IPS-11a (cell line): Measurements from ENCODE around the gene DDX59.
"Not testable (repeated sequence)": the region's sequence is repeated elsewhere in the genome, so short reads cannot be mapped to it uniquely, and the experiment has no call there.

Source experiments
- H3K4me3 ChIP-seq: one replicate; pipeline ENCODE4 v1.5.1; 2013; ENCODE audit warnings: low read depth, low read length, control low read depth

DDX59 gene

DNA sequence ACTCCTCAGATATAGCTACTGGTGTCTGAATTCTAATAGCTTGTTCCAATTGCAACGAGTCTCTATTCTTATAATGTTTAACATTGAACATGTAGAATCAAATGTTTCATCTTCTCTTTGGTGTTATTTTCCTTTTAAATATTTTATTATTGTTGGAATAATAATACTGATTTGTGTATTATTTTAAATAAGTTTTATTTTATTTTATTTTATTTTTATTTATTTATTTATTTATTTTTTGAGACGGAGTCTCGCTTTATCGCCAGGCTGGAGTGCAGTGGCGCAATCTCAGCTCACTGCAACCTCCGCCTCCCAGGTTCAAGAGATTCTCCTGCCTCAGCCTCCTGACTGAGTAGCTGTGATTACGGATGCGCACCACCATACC, 39.2 kb downstream of the DDX59 start:
- H3K4me3 ChIP-seq: not testable (repeated sequence)

DNA sequence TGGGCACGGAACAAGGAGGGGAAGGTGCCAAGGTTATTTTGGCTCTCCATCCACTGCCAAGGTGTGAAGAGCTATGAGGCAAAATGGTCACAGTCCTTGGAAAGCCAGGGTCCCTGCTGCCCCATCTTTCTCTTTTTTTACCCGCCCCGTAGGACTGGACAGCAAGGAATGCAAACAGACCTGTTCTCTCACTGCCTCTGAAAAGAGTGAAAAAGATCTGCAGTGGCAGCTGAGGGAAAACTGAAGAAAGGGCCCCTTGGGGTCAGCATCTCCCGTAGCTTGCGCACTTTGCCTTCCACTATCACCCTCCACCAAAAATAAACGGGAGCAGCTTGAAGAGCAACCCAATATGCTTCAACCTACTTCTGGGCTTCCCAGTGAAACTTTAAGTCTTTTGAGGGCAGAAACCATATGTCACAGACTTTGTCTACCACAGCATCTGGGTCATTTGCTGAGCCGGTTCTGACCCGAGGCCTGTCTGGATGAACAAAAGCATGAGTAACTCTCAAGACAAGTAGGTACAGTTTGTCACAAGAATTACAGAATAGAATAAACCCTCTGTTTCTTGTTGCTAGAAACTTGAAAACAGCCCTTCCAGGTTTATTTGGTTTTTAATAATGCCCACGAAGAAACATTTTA, 39.7 kb downstream of the DDX59 start:
- no peak overlapping the region for H3K4me3 ChIP-seq

DNA sequence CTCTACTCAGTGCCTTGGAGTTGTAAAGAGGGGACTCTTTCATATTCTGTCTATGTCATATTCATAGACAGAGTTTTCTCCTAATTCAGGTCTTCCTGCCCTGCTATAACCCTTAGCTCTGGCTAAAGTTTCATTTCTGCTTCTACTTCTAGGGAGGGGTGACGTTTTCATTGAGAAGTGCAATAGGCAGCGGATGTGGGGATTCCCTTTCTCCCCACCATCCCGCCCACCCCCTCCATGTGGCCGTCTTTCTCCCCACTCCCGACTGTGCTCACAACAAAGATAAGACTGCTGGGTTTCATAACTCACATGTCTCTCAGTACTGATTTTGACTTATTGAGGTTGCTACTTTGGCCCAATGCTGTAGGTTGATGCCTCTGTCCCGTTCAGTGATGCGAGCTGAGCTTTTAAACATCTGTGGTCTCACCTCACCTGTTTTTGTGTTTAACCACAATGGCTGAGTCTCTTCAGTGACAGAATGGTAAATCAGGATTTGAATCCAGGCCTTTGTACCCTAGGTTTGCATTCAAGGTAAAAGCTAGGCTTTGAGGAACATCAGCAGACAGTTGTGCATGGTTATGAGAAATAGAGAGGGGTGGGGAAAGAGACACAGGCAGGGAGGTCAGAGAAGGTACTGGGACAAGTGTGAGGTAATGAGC, 41.4 kb downstream of the DDX59 start:
- H3K4me3 ChIP-seq: no peak overlapping the region

DNA sequence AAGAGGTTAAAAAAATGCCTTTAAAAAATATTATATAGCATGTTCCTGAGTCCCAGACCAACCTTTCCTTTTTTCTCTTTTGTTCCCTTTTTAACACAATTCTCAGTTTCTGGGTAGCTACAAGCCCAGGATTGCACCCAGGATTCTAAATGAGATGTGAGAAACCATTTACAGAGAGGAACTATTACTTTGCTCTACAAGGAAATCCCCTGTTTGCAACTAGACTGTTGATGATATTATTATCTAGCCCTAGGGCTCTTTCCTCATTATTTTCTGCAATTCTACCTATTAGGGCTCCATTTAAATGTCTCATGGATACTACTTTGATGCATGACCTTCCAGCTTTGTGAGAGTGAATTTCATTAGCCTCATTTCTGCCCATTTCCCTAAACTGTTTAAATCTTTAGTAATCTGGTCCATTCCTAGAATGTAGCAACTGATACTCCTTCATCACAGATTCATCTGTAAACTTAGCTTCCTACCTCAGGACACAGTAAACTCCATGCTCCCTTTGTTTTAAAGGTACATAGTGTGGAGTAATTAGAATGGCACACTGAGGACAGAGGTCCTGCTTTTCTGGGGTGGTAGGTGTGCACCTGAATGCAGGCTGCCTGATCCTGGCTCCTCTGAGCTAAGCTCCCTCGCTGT, 42.0 kb downstream of the DDX59 start:
- H3K4me3 ChIP-seq: no peak overlapping the region

DNA sequence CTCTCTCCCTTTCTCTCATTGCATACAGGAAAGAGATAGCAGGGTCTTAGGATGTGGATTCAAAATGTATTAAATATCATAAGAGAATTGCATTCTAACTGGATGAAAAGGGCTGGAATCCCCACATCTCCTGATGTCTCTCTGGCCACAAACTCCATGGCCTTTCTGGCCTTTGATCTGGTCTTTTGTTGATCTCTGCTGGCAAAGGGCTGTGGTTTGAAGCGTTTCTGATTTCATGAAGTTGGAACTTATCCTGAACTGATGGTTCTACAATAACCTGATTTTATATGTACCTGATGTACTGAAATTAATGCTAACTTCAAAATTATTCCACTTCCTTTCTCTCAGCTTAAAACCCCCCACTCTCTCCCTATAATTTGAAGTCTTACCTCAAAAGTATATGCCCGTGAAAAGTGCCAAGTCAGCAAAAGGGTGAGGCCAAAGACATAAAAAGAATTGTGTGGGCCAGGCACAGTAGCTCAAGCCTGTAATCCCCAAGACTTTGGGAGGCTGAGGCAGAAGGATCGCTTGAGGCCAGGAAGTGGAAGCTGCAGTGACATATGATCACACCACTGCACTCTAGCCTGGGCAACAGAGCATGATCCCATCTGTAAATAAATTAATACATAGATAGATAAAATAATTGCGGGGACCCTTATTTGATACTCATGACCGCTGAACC, 42.7 kb downstream of the DDX59 start:
- no peak overlapping the region for H3K4me3 ChIP-seq

DNA sequence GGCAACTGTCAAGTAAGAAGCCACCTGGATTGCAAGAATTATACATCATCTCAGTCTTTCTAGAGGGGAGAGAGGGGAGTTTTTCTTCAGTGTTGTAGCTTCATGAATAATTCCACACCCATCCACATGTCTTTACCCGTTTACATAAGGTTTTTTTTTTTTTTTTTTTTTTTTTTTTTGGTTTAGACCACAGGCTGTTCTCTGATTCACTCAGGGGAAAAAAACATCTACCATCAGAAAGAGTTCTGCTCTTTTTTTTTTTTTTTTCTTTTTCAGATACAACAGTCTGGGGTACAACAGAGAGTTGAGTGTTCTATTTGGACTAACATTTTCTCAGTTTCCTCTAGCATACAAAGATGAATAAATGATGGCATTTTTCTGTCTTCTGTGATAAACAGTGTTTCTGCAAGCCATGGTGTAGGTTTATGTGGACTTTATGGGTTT, 44.3 kb downstream of the DDX59 start:
- H3K4me3 ChIP-seq: no peak overlapping the region

DNA sequence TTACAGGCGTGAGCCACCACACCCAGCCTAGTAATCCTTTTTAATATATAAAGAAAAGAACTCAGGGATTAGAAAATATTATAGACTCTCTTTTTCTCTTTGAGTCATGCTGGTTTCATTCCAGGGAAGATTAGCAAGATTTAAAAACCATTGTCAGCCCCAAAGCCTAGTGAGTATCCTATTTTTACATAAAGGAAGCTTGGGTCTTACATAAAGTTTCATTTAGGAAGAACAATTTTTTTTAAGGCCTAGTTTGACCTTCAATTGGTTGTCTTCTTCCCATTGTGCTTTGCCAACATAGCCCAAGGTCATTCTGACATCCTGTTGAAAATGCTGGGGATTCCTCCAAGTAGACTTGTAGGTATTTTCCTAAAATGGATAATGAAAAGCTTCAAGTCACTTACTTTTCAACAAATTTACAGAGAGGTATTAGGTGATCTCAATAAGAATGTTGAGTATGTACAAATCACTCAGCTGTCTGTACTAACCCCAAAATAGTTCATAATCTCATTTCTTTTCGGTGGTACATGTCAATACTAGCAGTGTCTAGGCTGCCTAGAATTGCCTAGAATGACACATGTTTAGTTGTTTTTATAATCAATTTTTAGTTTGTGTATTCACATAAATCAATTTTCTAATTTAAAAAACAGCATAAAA, 44.9 kb downstream of the DDX59 start:
- H3K4me3 ChIP-seq: no peak overlapping the region

DNA sequence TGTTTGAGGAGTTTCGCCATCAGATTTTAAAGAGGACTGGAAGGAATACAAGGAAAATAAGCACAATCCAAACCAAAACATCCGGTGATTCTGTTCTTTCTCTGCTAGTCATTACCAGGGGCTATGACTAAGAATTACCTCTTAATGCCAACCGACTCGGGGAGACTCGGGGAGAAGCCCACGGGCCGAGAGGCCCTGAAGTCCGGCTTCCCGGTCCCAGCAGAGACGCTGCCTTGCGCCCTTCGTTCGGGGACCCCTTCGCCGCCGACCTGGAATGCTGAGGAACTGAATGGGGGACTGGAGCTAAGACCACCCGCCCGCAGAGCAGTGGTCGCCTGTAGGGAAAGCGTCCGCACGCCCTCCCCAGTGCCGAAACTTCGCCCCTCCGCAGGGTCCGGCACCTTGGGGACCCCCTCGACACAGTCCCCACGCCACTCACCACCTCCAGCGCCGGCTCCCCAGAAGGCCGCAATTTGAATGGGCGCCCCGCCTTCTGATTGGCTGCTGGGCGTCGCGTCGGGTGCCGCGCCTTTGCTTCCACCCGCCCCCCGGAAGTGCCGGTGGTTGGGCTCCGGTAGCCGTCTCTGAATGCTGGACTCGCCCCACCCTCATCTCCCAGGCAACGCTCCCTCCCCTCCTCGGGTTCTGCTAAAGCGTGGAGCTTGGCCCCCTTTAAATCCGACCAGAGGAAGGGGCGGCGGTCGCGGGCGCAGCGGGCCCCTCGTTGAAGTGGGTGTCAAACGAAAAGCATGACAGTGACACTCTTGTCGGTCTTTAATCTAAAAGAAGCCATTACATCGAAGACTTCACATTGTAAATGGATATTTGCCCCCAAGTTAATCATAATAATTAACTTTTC, 49.2 kb downstream of the DDX59 start, which contains the start of gene KIF14:
Gene KIF14, minus strand, starts transcription at position 479 of the 859 bp plus-strand sequence. CDS start 2,028 bp downstream, outside the sequence.
- peak within 1 kb of the TSS; percentile 90 for H3K4me3 ChIP-seq

DNA sequence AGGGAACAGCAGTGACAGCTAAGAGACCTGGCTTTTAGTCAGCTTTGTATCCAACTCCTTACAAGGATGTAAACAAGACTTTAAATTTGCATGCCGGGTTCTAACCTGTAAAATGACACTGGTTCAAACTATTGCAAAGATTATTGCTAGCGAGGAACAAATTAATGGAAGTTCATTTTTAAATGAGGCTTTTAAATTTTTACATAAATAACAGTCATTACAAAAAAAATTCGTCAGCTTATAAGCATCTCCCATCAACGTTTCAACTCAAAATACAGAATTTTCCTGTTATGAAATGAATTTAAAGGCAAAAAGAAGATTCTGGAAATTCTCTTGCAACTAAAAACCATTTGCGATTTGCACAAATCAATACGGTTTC, 49.8 kb downstream of the DDX59 start:
- peak overlapping the region; percentile 90 for H3K4me3 ChIP-seq

DNA sequence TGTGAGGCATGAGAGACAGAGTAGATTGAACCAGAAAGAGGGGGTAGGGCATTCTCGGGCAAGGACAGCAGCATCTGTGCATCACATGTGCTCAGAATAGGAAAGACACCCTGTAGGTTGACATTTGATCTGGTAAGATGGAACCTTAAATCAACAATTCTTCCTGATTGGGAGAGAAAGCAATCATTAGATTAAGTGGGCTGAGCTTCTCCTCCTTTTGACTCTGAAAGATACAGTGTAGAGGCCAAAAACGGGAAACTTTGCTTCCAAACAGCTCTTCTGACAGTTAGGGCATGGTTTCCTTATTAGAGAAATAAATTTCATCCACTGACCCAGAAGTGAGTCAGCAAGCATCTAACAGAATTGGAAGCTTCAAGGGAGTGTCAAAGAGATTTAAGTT, 58.9 kb downstream of the DDX59 start:
- no peak overlapping the region for H3K4me3 ChIP-seq

DNA sequence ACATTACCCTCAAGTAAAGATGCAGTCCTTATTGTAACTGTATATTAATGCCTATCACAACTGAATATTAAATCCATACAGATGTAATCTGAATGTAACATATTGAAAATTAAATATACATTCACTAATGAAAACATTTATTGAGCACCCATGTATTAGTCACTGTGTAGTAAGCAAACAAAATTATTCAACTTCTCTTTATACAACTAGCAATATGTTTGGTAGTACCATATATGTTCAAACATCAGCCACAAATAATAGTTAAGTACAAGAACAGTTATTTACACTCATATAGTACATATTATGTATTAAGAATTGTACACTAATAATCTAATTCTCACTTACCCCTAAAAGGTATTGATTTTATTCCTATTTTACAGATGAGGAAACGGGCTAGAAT, 67.1 kb downstream of the DDX59 start:
- H3K4me3 ChIP-seq: no peak overlapping the region
